Neuronal stem cell (in vitro differentiated cells): Measurements from ENCODE around the gene RHOH.

Source experiments
- DNase-seq: peaks from one replicate; pipeline ENCODE4 v3.0.0-alpha.2; 2013; ENCODE audit warnings: low spot score
- H2AFZ ChIP-seq: one replicate; pipeline ENCODE4 v1.6.1; 2013; ENCODE audit warnings: mild to moderate bottlenecking, low read length, inconsistent platforms
- H2AK5ac ChIP-seq: 2 replicates; pipeline ENCODE4 v1.6.1; 2013; ENCODE audit warnings: low read depth, mild to moderate bottlenecking, inconsistent platforms, low read length, moderate library complexity, mixed read lengths
- H2BK120ac ChIP-seq: 2 replicates; pipeline ENCODE4 v1.6.1; 2013; ENCODE audit warnings: low read depth, mild to moderate bottlenecking, inconsistent platforms, low read length, moderate library complexity, mixed read lengths
- H2BK12ac ChIP-seq: one replicate; pipeline ENCODE4 v1.6.1; 2013; ENCODE audit warnings: low read length, inconsistent platforms
- H2BK15ac ChIP-seq: 2 replicates; pipeline ENCODE4 v1.6.1; 2013; ENCODE audit warnings: mild to moderate bottlenecking, low read length, inconsistent platforms, mixed read lengths
- H2BK5ac ChIP-seq: one replicate; pipeline ENCODE4 v1.6.1; 2013; ENCODE audit warnings: inconsistent platforms, mild to moderate bottlenecking, low read length, moderate library complexity
- H3K14ac ChIP-seq: one replicate; pipeline ENCODE4 v1.6.1; 2013; ENCODE audit warnings: low read length, inconsistent platforms
- H3K18ac ChIP-seq: 2 replicates; pipeline ENCODE4 v1.6.1; 2013; ENCODE audit warnings: low read length, inconsistent platforms
- H3K23ac ChIP-seq: 2 replicates; pipeline ENCODE4 v1.6.1; 2013; ENCODE audit warnings: low read depth, mild to moderate bottlenecking, mixed read lengths, low read length, inconsistent platforms; ENCODE audit not compliant: poor library complexity
- H3K27ac ChIP-seq: replicated peaks from 3 replicates; pipeline ENCODE4 v1.5.1; 2013; ENCODE audit warnings: low read length, inconsistent platforms
- H3K27me3 ChIP-seq, 3 experiments: 2 replicates each; pipeline ENCODE4 v1.6.1; 2013; ENCODE audit warnings: low read length in 3 of 3, mild to moderate bottlenecking in 2 of 3, inconsistent platforms in 1 of 3, low read depth in 1 of 3, mixed read lengths in 1 of 3, moderate library complexity in 1 of 3; ENCODE audit not compliant: control insufficient read depth in 3 of 3, insufficient read depth in 3 of 3
- H3K36me3 ChIP-seq, 2 donors: replicated peaks in 1 of 2; 2 replicates each; pipeline ENCODE4 v1.6.1; 2013; ENCODE audit warnings: low read length in 2 of 2; ENCODE audit not compliant: control insufficient read depth in 2 of 2, insufficient read depth in 2 of 2
- H3K4ac ChIP-seq: 2 replicates; pipeline ENCODE4 v1.6.1; 2013; ENCODE audit warnings: inconsistent platforms, mild to moderate bottlenecking, low read length, moderate library complexity
- H3K4me1 ChIP-seq, 2 donors: 1 replicate in 1 of 2; 2 replicates in 1 of 2; pipeline ENCODE4 v1.6.1; 2013; ENCODE audit warnings: low read length in 2 of 2, low read depth in 1 of 2; ENCODE audit not compliant: control insufficient read depth in 2 of 2, insufficient read depth in 1 of 2
- H3K4me2 ChIP-seq: one replicate; pipeline ENCODE4 v1.6.1; 2013; ENCODE audit warnings: mild to moderate bottlenecking, low read length, inconsistent platforms; ENCODE audit not compliant: insufficient read depth, poor library complexity, severe bottlenecking
- H3K4me3 ChIP-seq, 2 donors: 2 replicates each; pipeline ENCODE4 v1.5.1; 2013; ENCODE audit warnings: low read length in 2 of 2, mild to moderate bottlenecking in 2 of 2, inconsistent platforms in 1 of 2, moderate library complexity in 1 of 2
- H3K79me1 ChIP-seq: one replicate; pipeline ENCODE4 v1.6.1; 2013; ENCODE audit warnings: low read depth, mild to moderate bottlenecking, inconsistent platforms, low read length, moderate library complexity
- H3K9ac ChIP-seq: one replicate; pipeline ENCODE4 v1.6.1; 2013; ENCODE audit warnings: mild to moderate bottlenecking, low read depth, low read length, inconsistent platforms; ENCODE audit not compliant: poor library complexity
- H3K9me3 ChIP-seq, 2 donors: replicated peaks in 1 of 2; 2 replicates each; pipeline versions ENCODE3 to v1.6.1; 2013; ENCODE audit warnings: low read length in 2 of 2, mild to moderate bottlenecking in 2 of 2, inconsistent platforms in 1 of 2, low read depth in 1 of 2, mixed read lengths in 1 of 2, moderate library complexity in 1 of 2; ENCODE audit not compliant: control insufficient read depth in 2 of 2, insufficient read depth in 1 of 2
- H4K8ac ChIP-seq: one replicate; pipeline ENCODE4 v1.6.1; 2013; ENCODE audit warnings: low read depth, mild to moderate bottlenecking, inconsistent platforms, low read length, moderate library complexity
- H4K91ac ChIP-seq: one replicate; pipeline ENCODE4 v1.6.1; 2013; ENCODE audit warnings: low read length, low read depth, mild to moderate bottlenecking, inconsistent platforms; ENCODE audit not compliant: poor library complexity
- WGBS, 2 donors: extraction: QIAGEN DNeasy Blood & Tissue Kit; methylation state at CpG; one replicate each; pipeline ENCODE4 v1.1.7; 2013; ENCODE audit warnings: missing lambda C conversion rate in 2 of 2, mixed read lengths in 1 of 2; ENCODE audit not compliant: insufficient read length in 2 of 2, insufficient replicate concordance in 1 of 2; ENCODE audit errors: extremely low coverage in 2 of 2; 5-methylcytosine and 5-hydroxymethylcytosine counted together

RHOH gene

GRCh38 chr4:40283413-40283812, 86.6 kb downstream of the RHOH start:
- H2AK5ac ChIP-seq: peak overlapping the region; percentile 87
- H2BK15ac ChIP-seq: no peak overlapping the region
- H3K18ac ChIP-seq: peak overlapping the region; percentile 80
- no peak overlapping the region for H3K14ac ChIP-seq
- peaks cover 0 to 9% (median 0%) of the 10 kb centered on the region in 3 experiments for H3K27me3 ChIP-seq
- no peak overlapping the region for H3K4me2 ChIP-seq
- H3K4ac ChIP-seq: no peak overlapping the region
- H3K4me3 ChIP-seq: no peak overlapping the region
- no peaks in the 10 kb centered on the region for H3K9me3 ChIP-seq
- H2BK120ac ChIP-seq: no peak overlapping the region
- H3K36me3 ChIP-seq: no peaks in the 10 kb centered on the region
- peak overlapping the region; percentile 42 for H2BK12ac ChIP-seq
- H4K91ac ChIP-seq: no peak overlapping the region
- H4K8ac ChIP-seq: no peak overlapping the region
- no peak overlapping the region for H3K27ac ChIP-seq
- no peak overlapping the region for H2BK5ac ChIP-seq
- no peak overlapping the region for H3K23ac ChIP-seq
- no peak overlapping the region for H2AFZ ChIP-seq
- no peak for DNase-seq
- H3K4me1 ChIP-seq: peaks cover 2 to 4% of the 10 kb centered on the region in 2 donors
- no peak overlapping the region for H3K9ac ChIP-seq
- no CpG with 5 or more reads among the region's 10 CpGs for WGBS, 2 donors
- H3K79me1 ChIP-seq: no peaks in the 10 kb centered on the region

- no peak overlapping the region for H2BK120ac ChIP-seq
- no peaks in the 10 kb centered on the region for H3K36me3 ChIP-seq
- H3K9ac ChIP-seq: no peak overlapping the region
- no peak overlapping the region for H3K4ac ChIP-seq
- peaks cover 0 to 9% (median 0%) of the 10 kb centered on the region in 3 experiments for H3K27me3 ChIP-seq
- no peak overlapping the region for H4K8ac ChIP-seq
- no peak overlapping the region for H3K27ac ChIP-seq
- no peak overlapping the region for H3K4me3 ChIP-seq
- no peak overlapping the region for H2BK12ac ChIP-seq
- H3K9me3 ChIP-seq: no peaks in the 10 kb centered on the region
- H3K4me2 ChIP-seq: no peak overlapping the region
- H3K23ac ChIP-seq: no peak overlapping the region
- H4K91ac ChIP-seq: no peak overlapping the region
- peaks cover 2 to 4% of the 10 kb centered on the region in 2 donors for H3K4me1 ChIP-seq
- H2AK5ac ChIP-seq: no peak overlapping the region
- H2AFZ ChIP-seq: no peak overlapping the region
- no peak overlapping the region for H2BK5ac ChIP-seq
- H3K79me1 ChIP-seq: no peaks in the 10 kb centered on the region
- no peak for DNase-seq
- no CpG with 5 or more reads among the region's 10 CpGs for WGBS, 2 donors
- H3K14ac ChIP-seq: no peak overlapping the region
- no peak overlapping the region for H3K18ac ChIP-seq
- no peak overlapping the region for H2BK15ac ChIP-seq
These were observed 87.1 kb downstream of the RHOH start for GRCh38 chr4:40283968-40284367.

DNA sequence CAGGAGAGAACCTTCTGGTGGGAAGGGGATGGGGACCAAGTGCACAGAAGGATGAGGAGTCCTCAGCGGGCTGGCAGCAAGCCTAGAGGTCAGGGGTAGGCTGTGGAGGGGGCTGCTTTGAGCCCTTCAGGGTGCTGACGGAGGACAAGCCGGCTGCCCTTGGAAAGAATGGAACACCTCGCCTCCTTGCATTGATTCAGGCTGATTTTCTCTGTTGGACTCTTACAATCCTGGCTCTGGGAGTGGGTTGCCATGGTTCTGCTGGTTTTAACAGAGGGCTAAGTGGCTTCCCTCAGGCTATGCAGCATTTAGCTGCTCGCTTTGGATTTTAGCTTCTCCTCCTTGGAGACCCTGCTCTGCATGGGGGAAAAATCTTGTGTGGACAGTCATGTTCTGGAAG, 88.9 kb downstream of the RHOH start:
- Histone ChIP-seq H3K4me3 (no peak overlapping the region), H2BK5ac (no peak overlapping the region), H2AK5ac (no peak overlapping the region), H3K36me3 (no peaks in the 10 kb centered on the region), H2BK12ac (no peak overlapping the region), H2AFZ (peak overlapping the region; percentile 85), H3K9me3 (no peaks in the 10 kb centered on the region), H3K14ac (no peak overlapping the region), H3K27me3 (peaks cover 0 to 13% (median 0%) of the 10 kb centered on the region in 3 experiments), H2BK15ac (no peak overlapping the region), H3K79me1 (no peaks in the 10 kb centered on the region), H3K4me1 (peaks cover 2 to 6% of the 10 kb centered on the region in 2 donors), H3K4me2 (no peak overlapping the region), H2BK120ac (no peak overlapping the region), H3K23ac (no peak overlapping the region), H3K9ac (no peak overlapping the region), H3K18ac (no peak overlapping the region), H4K91ac (no peak overlapping the region), H3K27ac (no peak overlapping the region), H4K8ac (no peak overlapping the region), H3K4ac (no peak overlapping the region)
- WGBS, 2 donors: no CpG with 5 or more reads among the region's 5 CpGs
- no peak for DNase-seq

GRCh38 chr4:40288566-40288965, 91.7 kb downstream of the RHOH start:
- Histone ChIP-seq H2AK5ac (no peak overlapping the region), H3K4me2 (no peak overlapping the region), H2AFZ (no peak overlapping the region), H3K4me1 (peaks cover 2 to 6% of the 10 kb centered on the region in 2 donors), H3K4ac (no peak overlapping the region), H2BK5ac (no peak overlapping the region), H3K79me1 (no peaks in the 10 kb centered on the region), H3K27ac (no peak overlapping the region), H3K23ac (no peak overlapping the region), H4K8ac (no peak overlapping the region), H4K91ac (no peak overlapping the region), H3K14ac (no peak overlapping the region), H2BK120ac (no peak overlapping the region), H3K27me3 (peaks cover 0 to 13% (median 0%) of the 10 kb centered on the region in 3 experiments), H3K36me3 (no peaks in the 10 kb centered on the region), H3K9me3 (peaks cover 0 to 3% of the 10 kb centered on the region in 2 donors), H3K18ac (no peak overlapping the region), H3K4me3 (no peak overlapping the region), H2BK15ac (no peak overlapping the region), H2BK12ac (no peak overlapping the region), H3K9ac (no peak overlapping the region)
- no CpG with 5 or more reads among the region's 8 CpGs for WGBS, 2 donors
- no peak for DNase-seq
